ENCODE data around the gene NAA38. TPM values are rescaled to one million over a fixed set of nuclear protein-coding genes. Genes with fewer than 3 reads are reported as not detected.

NAA38 gene
- total RNA-seq, 6 experiments from 2014 or later, result 27.2 to 43.0 (median 30.8) TPM

DNA sequence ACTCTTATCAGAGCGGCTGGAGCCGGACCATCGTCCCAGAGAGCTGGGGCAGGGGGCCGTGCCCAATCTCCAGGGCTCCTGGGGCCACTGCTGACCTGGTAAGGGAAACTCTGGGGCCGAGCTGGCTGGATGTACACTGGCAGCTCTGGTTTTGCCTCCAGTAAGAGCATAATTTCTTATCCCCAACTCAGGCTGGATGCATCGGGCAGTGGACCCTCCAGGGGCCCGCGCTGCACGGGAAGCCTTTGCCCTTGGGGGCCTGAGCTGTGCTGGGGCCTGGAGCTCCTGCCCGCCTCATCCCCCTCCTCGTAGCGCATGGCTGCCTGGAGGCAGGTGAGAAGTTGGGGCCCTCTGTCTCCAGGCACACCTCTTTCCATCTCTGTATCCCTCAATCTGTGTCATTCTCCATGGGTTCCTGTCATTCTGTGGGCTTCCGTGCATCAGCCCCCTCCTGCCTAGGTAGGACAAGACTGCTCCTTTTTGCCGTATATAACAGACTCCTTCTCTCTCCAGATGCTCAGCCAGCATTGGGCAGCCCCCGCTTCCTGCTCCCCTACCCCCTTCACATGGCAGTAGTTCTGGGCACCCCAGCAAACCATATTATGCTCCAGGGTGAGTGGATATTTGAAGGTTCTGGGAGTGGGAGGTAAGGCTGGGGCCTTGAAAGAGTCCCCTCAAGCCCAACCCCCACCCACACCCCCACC, 11.8 kb downstream of the NAA38 start:
- Histone ChIP-seq H3K27ac (peak overlapping the region in 2 of 3 donors; percentile 99), H3K4me1 (peaks cover 0 to 19% (median 8%) of the 10 kb centered on the region in 4 donors), H3K27me3 (no peaks in the 10 kb centered on the region), H3K9me3 (no peaks in the 10 kb centered on the region), H3K4me3 (peak overlapping the region; percentile 73 to 98 (median 81)), H3K36me3 (peaks cover 0 to 37% (median 16%) of the 10 kb centered on the region in 4 donors)
- ATAC-seq, result no peak
- TF ChIP-seq, protein P1, sequence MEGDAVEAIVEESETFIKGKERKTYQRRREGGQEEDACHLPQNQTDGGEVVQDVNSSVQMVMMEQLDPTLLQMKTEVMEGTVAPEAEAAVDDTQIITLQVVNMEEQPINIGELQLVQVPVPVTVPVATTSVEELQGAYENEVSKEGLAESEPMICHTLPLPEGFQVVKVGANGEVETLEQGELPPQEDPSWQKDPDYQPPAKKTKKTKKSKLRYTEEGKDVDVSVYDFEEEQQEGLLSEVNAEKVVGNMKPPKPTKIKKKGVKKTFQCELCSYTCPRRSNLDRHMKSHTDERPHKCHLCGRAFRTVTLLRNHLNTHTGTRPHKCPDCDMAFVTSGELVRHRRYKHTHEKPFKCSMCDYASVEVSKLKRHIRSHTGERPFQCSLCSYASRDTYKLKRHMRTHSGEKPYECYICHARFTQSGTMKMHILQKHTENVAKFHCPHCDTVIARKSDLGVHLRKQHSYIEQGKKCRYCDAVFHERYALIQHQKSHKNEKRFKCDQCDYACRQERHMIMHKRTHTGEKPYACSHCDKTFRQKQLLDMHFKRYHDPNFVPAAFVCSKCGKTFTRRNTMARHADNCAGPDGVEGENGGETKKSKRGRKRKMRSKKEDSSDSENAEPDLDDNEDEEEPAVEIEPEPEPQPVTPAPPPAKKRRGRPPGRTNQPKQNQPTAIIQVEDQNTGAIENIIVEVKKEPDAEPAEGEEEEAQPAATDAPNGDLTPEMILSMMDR (IDR thresholded peaks at IDR 0.05), result no peak
- no peak for TF ChIP-seq POLR2A (IDR thresholded peaks at IDR 0.05)
- DNase-seq, result peak in 2 of 3 donors; percentile 36 to 50
- 90% methylated on average over 2 of the region's 15 CpGs for WGBS (ENCODE audit: insufficient coverage, low coverage, low lambda C conversion rate, missing lambda C conversion rate)
- intact Hi-C loops (cut with DNase I), result no loop called here

DNA sequence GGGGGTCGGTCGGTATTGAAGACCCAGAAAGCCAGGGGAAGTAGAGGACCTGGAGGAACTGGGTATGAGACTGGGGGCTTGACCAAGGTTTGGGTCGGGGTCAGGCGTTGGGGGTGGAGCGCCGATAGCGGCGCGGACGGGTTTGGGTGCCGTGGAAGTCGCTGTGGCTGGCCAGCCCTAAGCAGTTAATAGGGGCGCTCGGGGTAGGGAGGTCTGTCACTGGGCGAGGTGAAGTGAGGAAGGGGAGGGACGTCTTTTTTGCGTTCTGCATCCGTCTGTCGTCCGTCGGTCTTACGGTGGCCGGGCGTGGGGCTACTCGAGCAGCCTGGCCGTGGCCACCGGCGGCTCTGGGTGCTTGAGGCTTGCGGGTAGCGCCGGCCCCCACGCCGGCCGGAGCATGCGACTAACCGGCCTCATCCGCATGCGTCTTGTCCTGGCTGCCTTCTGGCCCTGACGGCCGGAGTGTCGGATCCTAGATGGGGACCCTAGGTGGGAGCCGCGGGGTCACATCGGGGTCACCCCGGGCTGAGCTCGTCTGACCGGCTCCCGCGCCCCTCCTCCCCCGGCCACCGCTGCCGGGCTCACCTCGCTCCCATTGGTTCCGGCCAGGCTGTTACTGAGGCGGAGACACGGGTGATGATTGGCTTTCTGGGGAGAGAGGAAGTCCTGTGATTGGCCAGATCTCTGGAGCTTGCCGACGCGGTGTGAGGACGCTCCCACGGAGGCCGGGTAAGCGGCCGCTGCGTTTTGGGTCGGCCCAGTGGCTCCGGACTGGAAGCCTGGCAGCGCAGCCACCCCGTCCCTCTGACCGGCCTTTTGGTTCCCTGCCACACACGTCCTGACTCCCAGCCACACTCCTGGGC, 12.8 kb downstream of the NAA38 start:
- peak; percentile 93 to 96 (median 94) for DNase-seq
- Histone ChIP-seq H3K27ac (peak overlapping the region; percentile 99), H3K36me3 (peaks cover 0 to 27% (median 10%) of the 10 kb centered on the region in 4 donors), H3K4me3 (peak overlapping the region; percentile 73 to 98 (median 81)), H3K4me1 (peaks cover 0 to 24% (median 10%) of the 10 kb centered on the region in 4 donors), H3K9me3 (no peaks in the 10 kb centered on the region), H3K27me3 (no peaks in the 10 kb centered on the region)
- 0% methylated on average over 8 of the region's 71 CpGs for WGBS (ENCODE audit: insufficient coverage, low coverage, low lambda C conversion rate, missing lambda C conversion rate)
- intact Hi-C loops (cut with DNase I), result no loop called here
- peak; percentile 48 to 75 (median 66) for ATAC-seq
- peak; percentile 86 for TF ChIP-seq POLR2A (IDR thresholded peaks at IDR 0.05)
- TF ChIP-seq, protein P1 (IDR thresholded peaks at IDR 0.05), result no peak

- peak overlapping the region; percentile 99 for H3K27ac ChIP-seq
- H3K36me3 ChIP-seq, result peaks cover 0 to 21% (median 7%) of the 10 kb centered on the region in 4 donors
- ATAC-seq (peak; percentile 48 to 59 (median 54)), DNase-seq (peak; percentile 91 to 92 (median 91))
- H3K4me1 ChIP-seq, result peaks cover 0 to 32% (median 10%) of the 10 kb centered on the region in 4 donors
- no peaks in the 10 kb centered on the region for H3K9me3 ChIP-seq
- no peaks in the 10 kb centered on the region for H3K27me3 ChIP-seq
- intact Hi-C loops (cut with DNase I), result no loop called here
- peak overlapping the region; percentile 73 to 98 (median 81) for H3K4me3 ChIP-seq
- under 1% methylated on average over 44 of the region's 61 CpGs for WGBS (ENCODE audit: insufficient coverage, low coverage, low lambda C conversion rate, missing lambda C conversion rate)
- TF ChIP-seq, protein P1 (IDR thresholded peaks at IDR 0.05), result no peak
- TF ChIP-seq POLR2A (IDR thresholded peaks at IDR 0.05), result peak; percentile 84
Observed at GRCh38 chr17:7843536-7844291, 13.6 kb downstream of the NAA38 start.

- peaks cover 0 to 34% (median 10%) of the 10 kb centered on the region in 4 donors for H3K4me1 ChIP-seq
- WGBS (ENCODE audit: insufficient coverage, low coverage, low lambda C conversion rate, missing lambda C conversion rate), result 0% methylated on average over 12 of the region's 17 CpGs
- peaks cover 0 to 19% (median 7%) of the 10 kb centered on the region in 4 donors for H3K36me3 ChIP-seq
- intact Hi-C loops (cut with DNase I), result no loop called here
- no peak for ATAC-seq
- H3K9me3 ChIP-seq, result no peaks in the 10 kb centered on the region
- peak overlapping the region; percentile 73 to 98 (median 81) for H3K4me3 ChIP-seq
- TF ChIP-seq POLR2A (IDR thresholded peaks at IDR 0.05), result no peak
- TF ChIP-seq, protein P1 (IDR thresholded peaks at IDR 0.05), result no peak
- no peaks in the 10 kb centered on the region for H3K27me3 ChIP-seq
- peak overlapping the region; percentile 99 for H3K27ac ChIP-seq
- no peak for DNase-seq
Observed at GRCh38 chr17:7843257-7843535, 14.2 kb downstream of the NAA38 start.

Measured in right lobe of liver (tissue), 6 donors.